HCT116 (cell line): ENCODE data around the gene SLC39A13.
A peak's percentile ranks its signal among the peaks of the same experiment; 100 is the strongest.

Experiments
- CBX3 ChIP-seq: IDR thresholded peaks from 2 replicates; pipeline ENCODE4 v1.6.1; 2012; ENCODE audit warnings: low read depth
- CEBPB ChIP-seq: IDR thresholded peaks from 2 replicates; pipeline ENCODE4 v1.6.1; 2012; ENCODE audit warnings: low read depth
- CTCF ChIP-seq, 3 experiments: fragments of 200-600 bp in 1 of 3; sonication (generic) in 1 of 3; IDR thresholded peaks in 2 of 3; conservative IDR thresholded peaks in 1 of 3; 2 replicates each; pipeline ENCODE4 v1.5.1; 2012 to 2017; ENCODE audit warnings: low read depth in 2 of 3, low read length in 2 of 3, antibody characterized with exemption in 1 of 3, borderline replicate concordance in 1 of 3, control low read depth in 1 of 3, mild to moderate bottlenecking in 1 of 3, mixed read lengths in 1 of 3, mixed run types in 1 of 3, moderate library complexity in 1 of 3; ENCODE audit not compliant: insufficient read depth in 1 of 3
- EZH2 ChIP-seq: fragments of 200-600 bp; sonication (generic); IDR thresholded peaks from 2 replicates; pipeline ENCODE4 v1.6.1; 2017; ENCODE audit warnings: antibody characterized with exemption, mixed run types
- EZH2phosphoT487 ChIP-seq: fragments of 200-600 bp; IDR thresholded peaks from 2 replicates; pipeline ENCODE4 v1.6.1; 2018; ENCODE audit warnings: antibody characterized with exemption, borderline replicate concordance
- FOSL1 ChIP-seq: IDR thresholded peaks from 2 replicates; pipeline ENCODE4 v1.6.1; 2012; ENCODE audit warnings: low read depth
- POLR2A ChIP-seq: IDR thresholded peaks from 2 replicates; pipeline ENCODE4 v1.7.0; 2011; ENCODE audit warnings: borderline replicate concordance; ENCODE audit not compliant: insufficient read depth, insufficient read length; ENCODE audit errors: extremely low read depth
- POLR2AphosphoS5 ChIP-seq: IDR thresholded peaks from 2 replicates; pipeline ENCODE4 v1.6.1; 2011; ENCODE audit warnings: mild to moderate bottlenecking, low read depth, low read length, moderate library complexity
- RAD21 ChIP-seq: IDR thresholded peaks from 2 replicates; pipeline ENCODE4 v1.6.1; 2012; ENCODE audit warnings: low read depth, mild to moderate bottlenecking
- REST ChIP-seq: IDR thresholded peaks from 2 replicates; pipeline ENCODE4 v1.6.1; 2012; ENCODE audit warnings: low read depth
- SP1 ChIP-seq: IDR thresholded peaks from 2 replicates; pipeline ENCODE4 v1.6.1; 2012; ENCODE audit warnings: low read depth
- YY1 ChIP-seq: IDR thresholded peaks from 2 replicates; pipeline ENCODE4 v1.6.1; 2011; ENCODE audit warnings: low read length, low read depth, moderate library complexity, mild to moderate bottlenecking; ENCODE audit not compliant: insufficient replicate concordance; ENCODE audit errors: extremely low read depth
- ZBTB33 ChIP-seq: IDR thresholded peaks from 2 replicates; pipeline ENCODE4 v1.6.1; 2011; ENCODE audit warnings: mild to moderate bottlenecking, low read length, moderate library complexity; ENCODE audit not compliant: insufficient replicate concordance; ENCODE audit errors: extremely low read depth
- ZFX ChIP-seq: fragments of 450-650 bp; IDR thresholded peaks from 2 replicates; pipeline ENCODE4 v1.6.1; 2017

- TF ChIP-seq POLR2A (no peak), CTCF (IDR thresholded peaks at IDR 0.05 in 2 of 3, conservative IDR thresholded peaks at IDR 0.05 in 1 of 3; ENCODE audit: borderline replicate concordance in 1 of 3, insufficient read depth in 1 of 3, low read depth in 2 of 3, low read length in 2 of 3) (peak; percentile 56 to 97 (median 90)), CEBPB (no peak), SP1 (no peak), EZH2 (no peak), POLR2AphosphoS5 (no peak), ZBTB33 (no peak), FOSL1 (no peak), EZH2phosphoT487 (no peak), CBX3 (no peak), REST (no peak), YY1 (no peak), ZFX (no peak), RAD21 (peak; percentile 48; the same call in 1 of the 2 replicates)
These were observed 3.7 kb downstream of the SLC39A13 start for GRCh38 chr11:47411884-47412746.
